NB4 (cell line): ENCODE measurements around the gene BSX.

Experiments used
- DNase-seq: peaks from one replicate; pipeline ENCODE4 v3.0.0; 2010; ENCODE audit warnings: low read depth
- H3K4me3 ChIP-seq: one replicate; pipeline ENCODE4 v1.5.1; 2011; ENCODE audit warnings: mild to moderate bottlenecking, low read depth, low read length, moderate library complexity
- MAX ChIP-seq: IDR thresholded peaks from 2 replicates; pipeline ENCODE4 v1.6.1; 2011; ENCODE audit warnings: low read depth, low read length
- MYC ChIP-seq: IDR thresholded peaks from 2 replicates; pipeline ENCODE4 v1.6.1; 2011; ENCODE audit warnings: low read depth, low read length
- POLR2A ChIP-seq: IDR thresholded peaks from 2 replicates; pipeline ENCODE4 v1.6.1; 2011; ENCODE audit warnings: mild to moderate bottlenecking; ENCODE audit not compliant: insufficient read length; ENCODE audit errors: extremely low read depth
- TF ChIP-seq, protein P1 (sequence below): IDR thresholded peaks from one replicate; pipeline ENCODE4 v1.5.1; 2012; ENCODE audit warnings: low read depth, low read length

The BSX gene

GRCh38 chr11:123000721-123001120 is 19.1 kb upstream of the BSX start:
- DNase-seq, result no peak
- H3K4me3 ChIP-seq, result no peak overlapping the region
- TF ChIP-seq, protein P1, sequence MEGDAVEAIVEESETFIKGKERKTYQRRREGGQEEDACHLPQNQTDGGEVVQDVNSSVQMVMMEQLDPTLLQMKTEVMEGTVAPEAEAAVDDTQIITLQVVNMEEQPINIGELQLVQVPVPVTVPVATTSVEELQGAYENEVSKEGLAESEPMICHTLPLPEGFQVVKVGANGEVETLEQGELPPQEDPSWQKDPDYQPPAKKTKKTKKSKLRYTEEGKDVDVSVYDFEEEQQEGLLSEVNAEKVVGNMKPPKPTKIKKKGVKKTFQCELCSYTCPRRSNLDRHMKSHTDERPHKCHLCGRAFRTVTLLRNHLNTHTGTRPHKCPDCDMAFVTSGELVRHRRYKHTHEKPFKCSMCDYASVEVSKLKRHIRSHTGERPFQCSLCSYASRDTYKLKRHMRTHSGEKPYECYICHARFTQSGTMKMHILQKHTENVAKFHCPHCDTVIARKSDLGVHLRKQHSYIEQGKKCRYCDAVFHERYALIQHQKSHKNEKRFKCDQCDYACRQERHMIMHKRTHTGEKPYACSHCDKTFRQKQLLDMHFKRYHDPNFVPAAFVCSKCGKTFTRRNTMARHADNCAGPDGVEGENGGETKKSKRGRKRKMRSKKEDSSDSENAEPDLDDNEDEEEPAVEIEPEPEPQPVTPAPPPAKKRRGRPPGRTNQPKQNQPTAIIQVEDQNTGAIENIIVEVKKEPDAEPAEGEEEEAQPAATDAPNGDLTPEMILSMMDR, result no peak
- TF ChIP-seq MAX (no peak), MYC (no peak), POLR2A (no peak)

DNA sequence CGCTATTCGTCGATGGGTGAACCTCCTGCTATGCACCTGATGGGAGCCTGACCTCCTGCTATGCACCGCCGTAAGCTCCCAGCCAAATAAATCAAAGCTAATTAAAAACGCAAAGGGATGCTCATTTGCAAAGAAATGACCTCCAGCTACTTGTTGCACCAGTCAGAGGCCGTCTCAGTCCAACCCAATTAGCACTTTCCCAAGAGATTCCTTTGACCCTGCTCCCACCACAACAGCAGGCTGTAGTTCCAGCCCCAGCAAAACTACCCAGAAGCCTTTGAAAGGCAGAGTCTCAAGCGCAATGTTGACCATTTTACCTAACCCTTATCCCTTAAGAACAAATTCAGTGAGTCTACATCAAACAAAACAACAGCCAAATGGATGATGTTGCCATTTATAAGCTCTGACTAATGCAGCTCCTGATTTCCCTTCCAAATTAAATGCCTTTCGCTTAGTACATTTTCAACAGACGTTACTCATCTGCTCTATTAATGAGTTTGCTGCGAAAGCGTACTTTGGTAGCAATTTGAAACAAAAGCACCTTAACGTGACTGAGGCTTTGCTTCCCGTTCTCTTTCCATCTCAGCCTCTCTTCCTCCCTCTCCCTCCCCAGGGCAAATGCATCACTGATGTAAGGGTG is 17.2 kb upstream of the BSX start:
- H3K4me3 ChIP-seq, result no peak overlapping the region
- no peak for DNase-seq
- TF ChIP-seq MAX, result no peak
- TF ChIP-seq, protein P1, result no peak
- no peak for TF ChIP-seq POLR2A
- TF ChIP-seq MYC, result no peak

DNA sequence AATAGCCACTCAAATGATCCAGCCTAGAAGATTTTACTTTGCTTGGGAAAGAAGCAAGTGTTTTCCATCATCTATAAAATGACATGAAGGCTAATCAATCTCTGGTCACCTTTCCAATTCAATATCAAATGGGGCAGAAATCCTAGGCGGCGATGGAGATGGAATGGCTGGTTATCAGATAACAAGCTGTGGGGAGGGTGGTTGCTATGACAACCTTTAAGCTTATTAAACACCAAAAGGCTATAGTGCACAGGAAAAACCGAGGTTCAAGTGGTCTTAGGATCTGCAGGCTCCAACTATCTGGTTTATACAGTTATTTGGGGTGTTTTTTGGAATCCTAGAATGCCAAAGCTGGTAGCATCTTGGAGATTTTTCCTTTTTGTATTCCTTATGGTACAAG is 13.9 kb upstream of the BSX start:
- DNase-seq, result no peak
- H3K4me3 ChIP-seq, result no peak overlapping the region
- TF ChIP-seq MAX (no peak), MYC (no peak), POLR2A (no peak)
- TF ChIP-seq, protein P1, result no peak

GRCh38 chr11:122984186-122985011 is 2.8 kb upstream of the BSX start:
- TF ChIP-seq POLR2A, result no peak
- TF ChIP-seq MYC, result no peak
- TF ChIP-seq, protein P1, result no peak
- TF ChIP-seq MAX, result no peak
- no peak overlapping the region for H3K4me3 ChIP-seq
- no peak for DNase-seq

DNA sequence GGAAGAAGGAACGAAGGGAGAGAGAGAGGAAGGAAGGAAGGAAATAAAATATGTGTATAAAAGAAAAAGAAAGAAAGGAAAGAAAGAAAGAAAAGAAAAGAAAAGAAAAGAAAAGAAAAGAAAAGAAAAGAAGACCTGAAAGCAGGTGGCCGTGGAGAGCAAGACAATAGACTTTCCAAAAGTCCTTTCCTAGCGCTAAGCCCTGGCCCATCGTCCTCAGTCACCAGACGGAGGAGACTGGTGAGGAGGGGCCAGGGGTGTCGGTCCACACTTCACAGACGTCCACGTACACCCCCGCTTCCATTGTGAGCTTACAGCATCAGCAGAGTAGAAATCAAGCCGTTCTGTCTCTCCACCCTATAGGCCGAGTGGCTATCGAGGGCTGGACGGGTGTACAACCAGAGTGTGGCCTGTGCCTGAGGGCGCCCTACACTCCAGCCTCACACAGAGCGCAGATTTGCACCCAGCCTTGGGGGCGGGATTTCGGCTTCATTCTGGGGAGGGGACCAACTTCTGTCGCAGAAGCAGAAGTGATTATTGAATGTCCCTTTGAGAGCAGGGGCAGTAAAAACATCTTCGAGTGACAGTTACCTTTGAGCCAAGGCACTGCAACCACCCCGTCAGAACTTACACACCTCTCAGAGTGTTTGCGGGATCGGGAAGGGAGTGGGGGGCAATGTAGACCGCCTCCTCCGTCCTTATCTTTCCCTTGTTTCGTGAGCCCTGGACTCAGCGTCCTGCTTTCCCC is 2.0 kb upstream of the BSX start:
- TF ChIP-seq MYC (no peak), POLR2A (no peak), MAX (no peak)
- TF ChIP-seq, protein P1, result no peak
- no peak for DNase-seq
- no peak overlapping the region for H3K4me3 ChIP-seq
